ENCODE results near the gene RGS12.

GRCh38 chr4:3323071-3323481, 30.3 kb downstream of the RGS12 start:
- TF ChIP-seq, protein P1, sequence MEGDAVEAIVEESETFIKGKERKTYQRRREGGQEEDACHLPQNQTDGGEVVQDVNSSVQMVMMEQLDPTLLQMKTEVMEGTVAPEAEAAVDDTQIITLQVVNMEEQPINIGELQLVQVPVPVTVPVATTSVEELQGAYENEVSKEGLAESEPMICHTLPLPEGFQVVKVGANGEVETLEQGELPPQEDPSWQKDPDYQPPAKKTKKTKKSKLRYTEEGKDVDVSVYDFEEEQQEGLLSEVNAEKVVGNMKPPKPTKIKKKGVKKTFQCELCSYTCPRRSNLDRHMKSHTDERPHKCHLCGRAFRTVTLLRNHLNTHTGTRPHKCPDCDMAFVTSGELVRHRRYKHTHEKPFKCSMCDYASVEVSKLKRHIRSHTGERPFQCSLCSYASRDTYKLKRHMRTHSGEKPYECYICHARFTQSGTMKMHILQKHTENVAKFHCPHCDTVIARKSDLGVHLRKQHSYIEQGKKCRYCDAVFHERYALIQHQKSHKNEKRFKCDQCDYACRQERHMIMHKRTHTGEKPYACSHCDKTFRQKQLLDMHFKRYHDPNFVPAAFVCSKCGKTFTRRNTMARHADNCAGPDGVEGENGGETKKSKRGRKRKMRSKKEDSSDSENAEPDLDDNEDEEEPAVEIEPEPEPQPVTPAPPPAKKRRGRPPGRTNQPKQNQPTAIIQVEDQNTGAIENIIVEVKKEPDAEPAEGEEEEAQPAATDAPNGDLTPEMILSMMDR (IDR thresholded peaks at IDR 0.05; ENCODE audit: low read length) = no peak
- TF ChIP-seq EZH2 (IDR thresholded peaks at IDR 0.05; ENCODE audit: borderline replicate concordance, low read length) = no peak

All from OCI-LY1 (cell line).